Measurements from ENCODE around the gene MYL5.

GRCh38 chr4:675980-676870, 1.9 kb downstream of the MYL5 start:
- TF ChIP-seq CTCF (IDR thresholded peaks at IDR 0.05; ENCODE audit: insufficient read depth, low read length) (no peak), POLR2AphosphoS5 (IDR thresholded peaks at IDR 0.05; ENCODE audit: low read depth) (no peak), SPI1 (IDR thresholded peaks at IDR 0.05; ENCODE audit: borderline replicate concordance, low read depth) (no peak), GABPA (IDR thresholded peaks at IDR 0.05; ENCODE audit: low read depth) (no peak), REST (IDR thresholded peaks at IDR 0.05; ENCODE audit: insufficient replicate concordance, low read depth) (no peak)

Measured in HL-60 (cell line).